ENCODE measurements around the gene DHRS13.

DNA sequence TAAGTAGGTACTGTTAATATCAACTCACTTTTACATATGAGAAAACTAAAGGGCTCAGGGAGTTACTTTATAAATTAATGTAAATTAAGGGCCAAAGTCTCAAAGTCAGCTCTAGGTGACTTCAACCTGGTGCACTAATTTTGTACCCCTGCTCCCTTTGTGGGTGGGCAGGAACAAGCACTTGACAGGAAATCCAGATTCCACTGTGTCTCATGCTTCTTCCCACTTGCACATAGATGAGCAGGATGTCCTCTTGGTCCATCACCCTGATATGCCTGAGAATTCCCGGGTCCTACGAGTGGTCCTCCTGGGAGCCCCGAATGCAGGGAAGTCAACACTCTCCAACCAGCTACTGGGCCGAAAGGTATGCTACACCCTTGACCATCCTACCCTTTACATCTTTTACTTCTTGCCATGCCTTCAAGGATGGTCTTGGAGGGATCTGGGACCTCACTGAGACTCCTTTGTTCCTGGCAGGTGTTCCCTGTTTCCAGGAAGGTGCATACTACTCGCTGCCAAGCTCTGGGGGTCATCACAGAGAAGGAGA lies 46.8 kb downstream of the DHRS13 start:
- no peak for TF ChIP-seq POLR2A (IDR thresholded peaks at IDR 0.05)
- TF ChIP-seq, protein P1, sequence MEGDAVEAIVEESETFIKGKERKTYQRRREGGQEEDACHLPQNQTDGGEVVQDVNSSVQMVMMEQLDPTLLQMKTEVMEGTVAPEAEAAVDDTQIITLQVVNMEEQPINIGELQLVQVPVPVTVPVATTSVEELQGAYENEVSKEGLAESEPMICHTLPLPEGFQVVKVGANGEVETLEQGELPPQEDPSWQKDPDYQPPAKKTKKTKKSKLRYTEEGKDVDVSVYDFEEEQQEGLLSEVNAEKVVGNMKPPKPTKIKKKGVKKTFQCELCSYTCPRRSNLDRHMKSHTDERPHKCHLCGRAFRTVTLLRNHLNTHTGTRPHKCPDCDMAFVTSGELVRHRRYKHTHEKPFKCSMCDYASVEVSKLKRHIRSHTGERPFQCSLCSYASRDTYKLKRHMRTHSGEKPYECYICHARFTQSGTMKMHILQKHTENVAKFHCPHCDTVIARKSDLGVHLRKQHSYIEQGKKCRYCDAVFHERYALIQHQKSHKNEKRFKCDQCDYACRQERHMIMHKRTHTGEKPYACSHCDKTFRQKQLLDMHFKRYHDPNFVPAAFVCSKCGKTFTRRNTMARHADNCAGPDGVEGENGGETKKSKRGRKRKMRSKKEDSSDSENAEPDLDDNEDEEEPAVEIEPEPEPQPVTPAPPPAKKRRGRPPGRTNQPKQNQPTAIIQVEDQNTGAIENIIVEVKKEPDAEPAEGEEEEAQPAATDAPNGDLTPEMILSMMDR (IDR thresholded peaks at IDR 0.05 in 4 of 5, conservative IDR thresholded peaks at IDR 0.05 in 1 of 5), result no peak
